Tibial nerve (tissue), 4 donors: Measurements from ENCODE around the gene H2AZ2. TPM values are rescaled to one million over a fixed set of nuclear protein-coding genes. Genes with fewer than 3 reads are reported as not detected.
"Not testable (repeated sequence)": the region's sequence is repeated elsewhere in the genome, so short reads cannot be mapped to it uniquely, and the experiment has no call there.

Experiments
- DNase-seq, 2 donors: peaks; one replicate each; pipeline ENCODE4 v3.0.0-alpha.2; 2019; ENCODE audit warnings: low spot score in 2 of 2
- H3K27ac ChIP-seq, 4 donors: fragments of 200-600 bp; sonication (generic) in 3 of 4; one replicate each; pipeline ENCODE4 v1.5.1; 2017 to 2019; ENCODE audit warnings: mild to moderate bottlenecking in 1 of 4
- H3K27me3 ChIP-seq, 2 donors: fragments of 200-600 bp; sonication (generic) in 1 of 2; one replicate each; pipeline versions ENCODE4 v1.5.1 to v1.6.0; 2017 to 2019
- H3K36me3 ChIP-seq, 3 donors: fragments of 200-600 bp; sonication (generic); one replicate each; pipeline ENCODE4 v1.5.1; 2018 to 2019
- H3K4me1 ChIP-seq, 4 donors: fragments of 200-600 bp; sonication (generic) in 3 of 4; one replicate each; pipeline ENCODE4 v1.5.1; 2017 to 2019
- H3K4me3 ChIP-seq, 4 donors: fragments of 200-600 bp; sonication (generic) in 3 of 4; one replicate each; pipeline ENCODE4 v1.5.1; 2017 to 2019; ENCODE audit warnings: mild to moderate bottlenecking in 1 of 4, moderate library complexity in 1 of 4
- H3K9me3 ChIP-seq, 4 donors: fragments of 200-600 bp; sonication (generic) in 3 of 4; one replicate each; pipeline ENCODE4 v1.5.1; 2017 to 2019
- EP300 ChIP-seq, 2 donors: sonication (generic); formaldehyde crosslinking; IDR thresholded peaks; one replicate each; pipeline ENCODE4 v1.6.1; 2017; ENCODE audit warnings: antibody characterized with exemption in 2 of 2, mild to moderate bottlenecking in 1 of 2
- POLR2A ChIP-seq, 2 donors: fragments of 450-650 bp; IDR thresholded peaks; one replicate each; pipeline ENCODE4 v1.6.1; 2017; ENCODE audit warnings: antibody characterized with exemption in 2 of 2, mild to moderate bottlenecking in 2 of 2, moderate library complexity in 2 of 2
- WGBS, 2 donors: methylation state at CpG; one replicate each; pipeline ENCODE4 v1.1.5; 2018; 5-methylcytosine and 5-hydroxymethylcytosine counted together
- total RNA-seq, 4 donors: library from RNA; depleted of rRNA; stranded (reverse); fragments of >200 nt; gene quantifications; one replicate each; pipeline ENCODE4 v1.1.0, GENCODE V29; 2016
- TF ChIP-seq, protein P1 (sequence below), 5 experiments: fragments of 200-600 bp in 3 of 5; fragments of 450-650 bp in 2 of 5; sonication (generic) in 3 of 5; IDR thresholded peaks; one replicate each; pipeline ENCODE4 v1.5.1; 2016 to 2019; ENCODE audit warnings: antibody characterized with exemption in 5 of 5, mild to moderate bottlenecking in 3 of 5, moderate library complexity in 2 of 5

Gene H2AZ2
- total RNA-seq, 4 donors from 2014 or later, result 97.5 to 136 (median 126) TPM

- H3K4me1 ChIP-seq, result no peaks in the 10 kb centered on the region
- no peak for DNase-seq
- 82% methylated on average over 3 of the region's 3 CpGs for WGBS, 2 donors
- H3K27me3 ChIP-seq, result no peaks in the 10 kb centered on the region
- no peak overlapping the region for H3K4me3 ChIP-seq
- TF ChIP-seq EP300 (IDR thresholded peaks at IDR 0.05), result no peak
- TF ChIP-seq POLR2A (IDR thresholded peaks at IDR 0.05), result no peak
- TF ChIP-seq, protein P1, sequence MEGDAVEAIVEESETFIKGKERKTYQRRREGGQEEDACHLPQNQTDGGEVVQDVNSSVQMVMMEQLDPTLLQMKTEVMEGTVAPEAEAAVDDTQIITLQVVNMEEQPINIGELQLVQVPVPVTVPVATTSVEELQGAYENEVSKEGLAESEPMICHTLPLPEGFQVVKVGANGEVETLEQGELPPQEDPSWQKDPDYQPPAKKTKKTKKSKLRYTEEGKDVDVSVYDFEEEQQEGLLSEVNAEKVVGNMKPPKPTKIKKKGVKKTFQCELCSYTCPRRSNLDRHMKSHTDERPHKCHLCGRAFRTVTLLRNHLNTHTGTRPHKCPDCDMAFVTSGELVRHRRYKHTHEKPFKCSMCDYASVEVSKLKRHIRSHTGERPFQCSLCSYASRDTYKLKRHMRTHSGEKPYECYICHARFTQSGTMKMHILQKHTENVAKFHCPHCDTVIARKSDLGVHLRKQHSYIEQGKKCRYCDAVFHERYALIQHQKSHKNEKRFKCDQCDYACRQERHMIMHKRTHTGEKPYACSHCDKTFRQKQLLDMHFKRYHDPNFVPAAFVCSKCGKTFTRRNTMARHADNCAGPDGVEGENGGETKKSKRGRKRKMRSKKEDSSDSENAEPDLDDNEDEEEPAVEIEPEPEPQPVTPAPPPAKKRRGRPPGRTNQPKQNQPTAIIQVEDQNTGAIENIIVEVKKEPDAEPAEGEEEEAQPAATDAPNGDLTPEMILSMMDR (IDR thresholded peaks at IDR 0.05), result no peak
- peaks cover 0 to 12% (median 0%) of the 10 kb centered on the region in 4 donors for H3K9me3 ChIP-seq
- no peak overlapping the region for H3K27ac ChIP-seq
- no peaks in the 10 kb centered on the region for H3K36me3 ChIP-seq
Observed at GRCh38 chr7:44787762-44788161, 60.1 kb downstream of the H2AZ2 start.

GRCh38 chr7:44787041-44787440 is 60.8 kb downstream of the H2AZ2 start:
- no peak for DNase-seq
- peaks cover 0 to 15% (median 0%) of the 10 kb centered on the region in 4 donors for H3K9me3 ChIP-seq
- no peaks in the 10 kb centered on the region for H3K4me1 ChIP-seq
- no peak overlapping the region for H3K4me3 ChIP-seq
- 77 to 89% methylated on average over 4 of the region's 4 CpGs for WGBS, 2 donors
- TF ChIP-seq POLR2A (IDR thresholded peaks at IDR 0.05) (no peak), EP300 (IDR thresholded peaks at IDR 0.05) (no peak)
- TF ChIP-seq, protein P1 (IDR thresholded peaks at IDR 0.05), result no peak
- H3K27me3 ChIP-seq, result no peaks in the 10 kb centered on the region
- no peaks in the 10 kb centered on the region for H3K36me3 ChIP-seq
- H3K27ac ChIP-seq, result no peak overlapping the region

DNA sequence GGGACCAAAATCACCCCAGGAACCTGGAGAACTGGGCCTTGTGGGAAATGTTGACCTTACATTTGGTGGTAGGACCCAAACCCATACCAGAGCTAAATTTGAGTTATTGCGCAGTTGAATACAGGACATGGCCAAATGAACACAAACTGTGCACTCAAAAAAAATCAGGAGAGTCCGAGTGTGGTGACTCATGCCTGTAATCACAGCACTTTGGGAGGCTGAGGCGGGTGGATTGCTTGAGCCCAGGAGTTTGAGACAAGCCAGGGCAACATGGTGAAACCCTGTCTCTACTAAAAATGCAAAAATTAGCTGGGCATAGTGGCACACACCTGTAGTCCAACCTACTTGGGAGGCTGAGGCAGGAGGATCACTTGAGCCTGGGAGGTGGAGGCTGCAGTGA is 62.7 kb downstream of the H2AZ2 start:
- H3K27ac ChIP-seq, H3K27me3 ChIP-seq, H3K4me3 ChIP-seq, H3K36me3 ChIP-seq, H3K4me1 ChIP-seq, DNase-seq: not testable (repeated sequence)
- 90 to 94% methylated on average over 3 of the region's 3 CpGs for WGBS, 2 donors
- peaks cover 0 to 15% (median 0%) of the 10 kb centered on the region in 4 donors for H3K9me3 ChIP-seq

GRCh38 chr7:44784364-44784763 is 63.5 kb downstream of the H2AZ2 start:
- H3K4me3 ChIP-seq, result no peak overlapping the region
- no peaks in the 10 kb centered on the region for H3K36me3 ChIP-seq
- no peaks in the 10 kb centered on the region for H3K27me3 ChIP-seq
- no peaks in the 10 kb centered on the region for H3K4me1 ChIP-seq
- 80 to 93% methylated on average over 1 of the region's 1 CpG for WGBS, 2 donors
- H3K27ac ChIP-seq, result no peak overlapping the region
- DNase-seq, result no peak
- peaks cover 0 to 15% (median 0%) of the 10 kb centered on the region in 4 donors for H3K9me3 ChIP-seq
- TF ChIP-seq POLR2A (IDR thresholded peaks at IDR 0.05) (no peak), EP300 (IDR thresholded peaks at IDR 0.05) (no peak)
- TF ChIP-seq, protein P1 (IDR thresholded peaks at IDR 0.05), result no peak

- no peaks in the 10 kb centered on the region for H3K36me3 ChIP-seq
Observed at GRCh38 chr7:44783407-44783806, 64.5 kb downstream of the H2AZ2 start.

More at GRCh38 chr7:44783407-44783806, 64.5 kb downstream of the H2AZ2 start:
- H3K27me3 ChIP-seq, result no peaks in the 10 kb centered on the region
- TF ChIP-seq POLR2A (IDR thresholded peaks at IDR 0.05) (no peak), EP300 (IDR thresholded peaks at IDR 0.05) (no peak)
- TF ChIP-seq, protein P1 (IDR thresholded peaks at IDR 0.05), result no peak
- H3K27ac ChIP-seq, result no peak overlapping the region
- peaks cover 0 to 15% (median 0%) of the 10 kb centered on the region in 4 donors for H3K9me3 ChIP-seq
- DNase-seq, result no peak
- H3K4me1 ChIP-seq, result no peaks in the 10 kb centered on the region
- no peak overlapping the region for H3K4me3 ChIP-seq
